Mesendoderm (in vitro differentiated cells): Measurements from ENCODE around the gene MINDY2.
"Not testable (repeated sequence)": the region's sequence is repeated elsewhere in the genome, so short reads cannot be mapped to it uniquely, and the experiment has no call there.

ENCODE experiments used
- DNase-seq: peaks from one replicate; pipeline ENCODE4 v3.0.0; 2013
- H2AK5ac ChIP-seq: 2 replicates; pipeline ENCODE4 v1.6.1; 2013; ENCODE audit warnings: low read length, inconsistent platforms
- H2BK120ac ChIP-seq: 2 replicates; pipeline ENCODE4 v1.6.1; 2013; ENCODE audit warnings: low read depth, mild to moderate bottlenecking, low read length, moderate library complexity, mixed read lengths
- H2BK15ac ChIP-seq: replicated peaks from 2 replicates; pipeline ENCODE4 v1.6.1; 2013; ENCODE audit warnings: low read depth, mild to moderate bottlenecking, moderate library complexity
- H2BK5ac ChIP-seq: 2 replicates; pipeline ENCODE4 v1.6.1; 2013; ENCODE audit warnings: low read length, inconsistent platforms
- H3K18ac ChIP-seq: 2 replicates; pipeline ENCODE4 v1.6.1; 2013; ENCODE audit warnings: mild to moderate bottlenecking, low read length, mixed read lengths
- H3K23ac ChIP-seq: one replicate; pipeline ENCODE4 v1.6.1; 2013; ENCODE audit warnings: low read length
- H3K27ac ChIP-seq: 2 replicates; pipeline ENCODE4 v1.5.1; 2013; ENCODE audit warnings: low read depth, mild to moderate bottlenecking, inconsistent platforms, low read length, moderate library complexity
- H3K27me3 ChIP-seq: 2 replicates; pipeline ENCODE4 v1.6.1; 2013; ENCODE audit warnings: low read length, control low read depth, mild to moderate bottlenecking, inconsistent platforms; ENCODE audit not compliant: insufficient read depth, poor library complexity
- H3K36me3 ChIP-seq: 2 replicates; pipeline ENCODE4 v1.6.1; 2013; ENCODE audit warnings: low read length, inconsistent platforms; ENCODE audit not compliant: control insufficient read depth, insufficient read depth
- H3K4ac ChIP-seq: one replicate; pipeline ENCODE4 v1.6.1; 2013; ENCODE audit warnings: low read depth, mild to moderate bottlenecking, low read length, moderate library complexity
- H3K4me1 ChIP-seq: 2 replicates; pipeline ENCODE4 v1.6.1; 2013; ENCODE audit warnings: low read depth, low read length, inconsistent platforms; ENCODE audit not compliant: control insufficient read depth
- H3K4me2 ChIP-seq: 2 replicates; pipeline ENCODE4 v1.6.1; 2013; ENCODE audit warnings: low read length
- H3K4me3 ChIP-seq: 2 replicates; pipeline ENCODE4 v1.5.1; 2013; ENCODE audit warnings: mild to moderate bottlenecking, low read length
- H3K56ac ChIP-seq: one replicate; pipeline ENCODE4 v1.6.1; 2013; ENCODE audit warnings: low read length
- H3K79me1 ChIP-seq: 2 replicates; pipeline ENCODE4 v1.6.1; 2013; ENCODE audit warnings: low read length, inconsistent platforms
- H3K79me2 ChIP-seq: 2 replicates; pipeline ENCODE4 v1.6.1; 2013; ENCODE audit warnings: mild to moderate bottlenecking, low read length; ENCODE audit not compliant: control insufficient read depth, insufficient read depth
- H3K9ac ChIP-seq: 2 replicates; pipeline ENCODE4 v1.6.1; 2013; ENCODE audit warnings: low read length, inconsistent platforms
- H4K5ac ChIP-seq: one replicate; pipeline ENCODE4 v1.6.1; 2013; ENCODE audit warnings: low read length
- H4K8ac ChIP-seq: one replicate; pipeline ENCODE4 v1.6.1; 2013; ENCODE audit warnings: low read depth, mild to moderate bottlenecking, control low read depth, low read length, moderate library complexity
- WGBS: extraction: QIAGEN DNeasy Blood & Tissue Kit; methylation state at CpG from one replicate; pipeline ENCODE4 v1.1.7; 2013; ENCODE audit warnings: low lambda C conversion rate, missing lambda C conversion rate; ENCODE audit not compliant: insufficient coverage; ENCODE audit errors: extremely low coverage; 5-methylcytosine and 5-hydroxymethylcytosine counted together

Gene MINDY2

DNA sequence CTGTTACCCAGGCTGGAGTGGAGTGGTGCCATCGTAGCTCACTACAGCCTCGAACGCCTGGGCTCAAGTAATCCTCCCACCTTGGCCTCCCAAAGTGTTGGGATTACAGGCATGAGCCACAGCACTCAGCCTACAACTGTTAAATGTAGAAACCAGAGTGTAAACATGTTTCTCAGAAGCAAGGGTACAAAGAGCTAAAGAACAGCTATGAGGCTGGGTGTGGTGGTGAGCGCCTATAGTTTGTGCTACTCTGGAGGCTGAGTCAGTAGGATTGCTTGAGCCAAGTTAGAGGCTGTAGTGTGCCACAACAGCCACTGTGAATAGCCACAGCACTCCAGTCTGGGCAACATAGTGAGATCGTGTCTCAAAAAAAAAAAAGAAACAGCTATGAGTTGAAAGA lies 4.8 kb upstream of the MINDY2 start:
- H2BK120ac ChIP-seq, result no peak overlapping the region
- H3K4me2 ChIP-seq, result no peak overlapping the region
- H4K5ac ChIP-seq, result no peak overlapping the region
- no peak overlapping the region for H3K56ac ChIP-seq
- no CpG with 5 or more reads among the region's 5 CpGs for WGBS
- no peak overlapping the region for H3K23ac ChIP-seq
- peaks cover 3% of the 10 kb centered on the region for H3K4me1 ChIP-seq
- no peaks in the 10 kb centered on the region for H3K36me3 ChIP-seq
- no peaks in the 10 kb centered on the region for H3K79me2 ChIP-seq
- H2AK5ac ChIP-seq, result no peak overlapping the region
- no peak overlapping the region for H3K9ac ChIP-seq
- no peaks in the 10 kb centered on the region for H3K27me3 ChIP-seq
- H2BK5ac ChIP-seq, result no peak overlapping the region
- no peak overlapping the region for H2BK15ac ChIP-seq
- DNase-seq, result no peak
- H4K8ac ChIP-seq, result no peak overlapping the region
- H3K27ac ChIP-seq, result no peak overlapping the region
- H3K4me3 ChIP-seq, result no peak overlapping the region
- no peak overlapping the region for H3K18ac ChIP-seq
- H3K79me1 ChIP-seq, result no peaks in the 10 kb centered on the region
- H3K4ac ChIP-seq, result no peak overlapping the region

- H3K27ac ChIP-seq, H3K4ac ChIP-seq, H3K79me2 ChIP-seq, H2BK120ac ChIP-seq, H3K4me2 ChIP-seq, H3K4me1 ChIP-seq, H2AK5ac ChIP-seq, H2BK5ac ChIP-seq, H3K27me3 ChIP-seq, H3K18ac ChIP-seq, H3K36me3 ChIP-seq, H2BK15ac ChIP-seq, H3K9ac ChIP-seq, H4K5ac ChIP-seq, DNase-seq, H3K56ac ChIP-seq, H3K4me3 ChIP-seq, H3K23ac ChIP-seq, H3K79me1 ChIP-seq, H4K8ac ChIP-seq: not testable (repeated sequence)
- no CpG with 5 or more reads among the region's 7 CpGs for WGBS
These were observed 2.5 kb upstream of the MINDY2 start for GRCh38 chr15:58768601-58769004.

DNA sequence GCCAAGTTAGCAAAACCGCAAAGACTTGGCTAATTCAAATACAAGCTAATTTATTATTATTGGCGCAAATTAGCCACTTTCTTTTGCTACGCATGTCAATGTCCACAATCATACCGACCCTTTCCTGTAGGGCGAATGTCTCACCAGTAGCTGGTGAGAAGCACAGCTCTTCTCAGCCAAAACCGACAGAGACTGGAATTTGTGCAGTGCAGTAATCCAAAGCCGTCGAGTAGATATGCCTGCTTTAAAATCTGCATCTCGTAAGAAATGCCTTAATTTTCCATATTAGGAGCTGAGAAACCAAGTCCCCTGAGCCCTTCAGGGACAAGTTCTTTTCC lies 614 bp upstream of the MINDY2 start:
- H3K4me2 ChIP-seq, result peak overlapping the region; percentile 96
- H4K5ac ChIP-seq, result no peak overlapping the region
- H3K56ac ChIP-seq, result peak overlapping the region; percentile 92
- H2BK5ac ChIP-seq, result peak overlapping the region; percentile 57
- peak overlapping the region; percentile 81 for H3K27ac ChIP-seq
- no CpG with 5 or more reads among the region's 9 CpGs for WGBS
- H3K18ac ChIP-seq, result peak overlapping the region; percentile 36
- H3K4me3 ChIP-seq, result peak overlapping the region; percentile 46
- no peak overlapping the region for H2BK120ac ChIP-seq
- no peaks in the 10 kb centered on the region for H3K36me3 ChIP-seq
- H2AK5ac ChIP-seq, result no peak overlapping the region
- peak overlapping the region; percentile 77 for H3K9ac ChIP-seq
- peaks cover 3% of the 10 kb centered on the region for H3K4me1 ChIP-seq
- no peak overlapping the region for H3K23ac ChIP-seq
- no peak overlapping the region for H2BK15ac ChIP-seq
- peaks cover 8% of the 10 kb centered on the region for H3K79me2 ChIP-seq
- H3K27me3 ChIP-seq, result no peaks in the 10 kb centered on the region
- no peak overlapping the region for H3K4ac ChIP-seq
- peaks cover 6% of the 10 kb centered on the region for H3K79me1 ChIP-seq
- no peak overlapping the region for H4K8ac ChIP-seq
- DNase-seq, result no peak

DNA sequence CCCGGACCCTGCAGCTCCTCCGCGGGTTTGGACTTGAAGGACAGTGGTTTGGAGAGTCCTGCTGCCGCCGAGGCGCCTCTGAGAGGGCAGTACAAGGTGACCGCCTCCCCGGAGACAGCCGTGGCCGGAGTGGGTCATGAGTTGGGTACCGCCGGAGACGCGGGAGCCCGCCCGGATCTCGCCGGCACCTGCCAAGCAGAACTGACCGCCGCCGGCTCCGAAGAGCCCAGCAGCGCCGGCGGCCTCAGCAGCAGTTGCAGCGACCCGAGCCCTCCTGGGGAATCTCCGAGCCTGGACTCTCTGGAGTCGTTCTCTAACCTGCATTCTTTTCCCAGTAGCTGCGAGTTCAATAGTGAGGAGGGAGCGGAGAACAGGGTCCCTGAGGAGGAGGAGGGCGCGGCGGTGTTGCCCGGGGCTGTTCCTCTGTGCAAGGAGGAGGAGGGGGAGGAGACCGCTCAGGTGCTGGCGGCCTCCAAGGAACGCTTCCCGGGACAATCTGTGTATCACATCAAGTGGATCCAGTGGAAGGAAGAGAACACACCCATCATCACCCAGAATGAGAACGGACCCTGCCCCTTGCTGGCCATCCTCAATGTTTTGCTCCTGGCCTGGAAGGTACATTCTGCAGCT lies 634 bp downstream of the MINDY2 start:
- Histone ChIP-seq H2AK5ac (no peak overlapping the region), H3K36me3 (no peaks in the 10 kb centered on the region), H3K4me2 (peak overlapping the region; percentile 79), H3K79me1 (peaks cover 6% of the 10 kb centered on the region), H3K4me1 (peaks cover 3% of the 10 kb centered on the region), H2BK15ac (no peak overlapping the region), H3K27ac (peak overlapping the region; percentile 82), H3K23ac (no peak overlapping the region), H3K79me2 (peaks cover 8% of the 10 kb centered on the region), H2BK5ac (no peak overlapping the region), H3K56ac (peak overlapping the region; percentile 98), H3K9ac (peak overlapping the region; percentile 90), H3K27me3 (no peaks in the 10 kb centered on the region), H4K8ac (no peak overlapping the region), H3K18ac (peak overlapping the region; percentile 13), H3K4ac (no peak overlapping the region), H2BK120ac (no peak overlapping the region), H4K5ac (no peak overlapping the region), H3K4me3 (peak overlapping the region; percentile 87)
- no CpG with 5 or more reads among the region's 40 CpGs for WGBS
- peak; percentile 77 for DNase-seq

- no peak overlapping the region for H3K27ac ChIP-seq
- H3K79me1 ChIP-seq, result peaks cover 6% of the 10 kb centered on the region
- H3K56ac ChIP-seq, result no peak overlapping the region
- H3K4me2 ChIP-seq, result no peak overlapping the region
- no peak overlapping the region for H3K4ac ChIP-seq
- no peak overlapping the region for H4K5ac ChIP-seq
- H3K23ac ChIP-seq, result no peak overlapping the region
- H3K4me1 ChIP-seq, result peaks cover 3% of the 10 kb centered on the region
- H3K4me3 ChIP-seq, result no peak overlapping the region
- no peak overlapping the region for H2AK5ac ChIP-seq
- H4K8ac ChIP-seq, result no peak overlapping the region
- H3K9ac ChIP-seq, result no peak overlapping the region
- no peak overlapping the region for H2BK5ac ChIP-seq
- H2BK120ac ChIP-seq, result no peak overlapping the region
- H2BK15ac ChIP-seq, result no peak overlapping the region
- H3K36me3 ChIP-seq, result no peaks in the 10 kb centered on the region
- H3K27me3 ChIP-seq, result no peaks in the 10 kb centered on the region
- no peak for DNase-seq
- no peak overlapping the region for H3K18ac ChIP-seq
- peaks cover 8% of the 10 kb centered on the region for H3K79me2 ChIP-seq
- WGBS, result no CpG with 5 or more reads among the region's 4 CpGs
These were observed 1.9 kb downstream of the MINDY2 start for GRCh38 chr15:58773024-58773423.

DNA sequence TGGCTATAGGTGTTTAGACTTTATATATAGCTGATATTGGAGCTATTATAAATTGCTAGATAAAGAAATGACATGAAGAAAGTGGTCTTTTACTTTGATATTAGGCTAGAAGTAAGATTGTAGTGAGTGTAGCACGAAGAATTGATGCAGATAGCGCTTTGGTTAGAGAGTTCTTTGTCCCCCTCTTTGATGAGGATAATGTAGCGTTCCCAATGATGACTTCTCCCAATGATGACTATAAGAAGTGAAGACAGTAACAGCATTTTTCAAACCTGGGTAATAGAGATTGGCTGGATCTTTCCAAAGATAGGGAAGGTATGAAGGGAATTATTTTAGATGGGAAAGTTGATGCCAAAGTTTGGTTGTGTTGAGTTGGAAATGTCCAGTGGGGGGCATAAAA lies 4.3 kb downstream of the MINDY2 start:
- no peak overlapping the region for H3K56ac ChIP-seq
- no CpG with 5 or more reads among the region's 3 CpGs for WGBS
- H2AK5ac ChIP-seq, result no peak overlapping the region
- H3K36me3 ChIP-seq, result no peaks in the 10 kb centered on the region
- H3K9ac ChIP-seq, result no peak overlapping the region
- H4K5ac ChIP-seq, result no peak overlapping the region
- peaks cover 2% of the 10 kb centered on the region for H3K4me1 ChIP-seq
- H3K4me3 ChIP-seq, result no peak overlapping the region
- peaks cover 7% of the 10 kb centered on the region for H3K79me1 ChIP-seq
- H3K4ac ChIP-seq, result no peak overlapping the region
- H2BK120ac ChIP-seq, result no peak overlapping the region
- H3K23ac ChIP-seq, result no peak overlapping the region
- peaks cover 8% of the 10 kb centered on the region for H3K79me2 ChIP-seq
- no peak overlapping the region for H3K4me2 ChIP-seq
- H4K8ac ChIP-seq, result no peak overlapping the region
- DNase-seq, result no peak
- no peak overlapping the region for H3K27ac ChIP-seq
- no peaks in the 10 kb centered on the region for H3K27me3 ChIP-seq
- no peak overlapping the region for H2BK15ac ChIP-seq
- no peak overlapping the region for H3K18ac ChIP-seq
- no peak overlapping the region for H2BK5ac ChIP-seq
